Neural crest cell (in vitro differentiated cells): ENCODE measurements around the gene SMAD3. TPM values are rescaled to one million over a fixed set of nuclear protein-coding genes. Genes with fewer than 3 reads are reported as not detected.

Experiments
- DNase-seq: peaks from one replicate; pipeline ENCODE4 v3.0.0; 2021; ENCODE audit warnings: low read depth, mixed read lengths, low spot score
- H3K27ac Mint-ChIP-seq: one replicate; pipeline ENCODE4 v1.8.0; 2021; ENCODE audit warnings: mild to moderate bottlenecking, mixed read lengths; ENCODE audit not compliant: unreplicated experiment
- H3K27me3 Mint-ChIP-seq: 2 replicates; pipeline ENCODE4 v1.8.0; 2021; ENCODE audit warnings: low read depth, mild to moderate bottlenecking, mixed read lengths
- H3K36me3 Mint-ChIP-seq: 2 replicates; pipeline ENCODE4 v1.8.0; 2021; ENCODE audit warnings: low read depth, mild to moderate bottlenecking, mixed read lengths
- H3K4me1 Mint-ChIP-seq: 2 replicates; pipeline ENCODE4 v1.8.0; 2021; ENCODE audit warnings: mixed read lengths
- H3K4me3 Mint-ChIP-seq: one replicate; pipeline ENCODE4 v1.8.0; 2021; ENCODE audit warnings: mild to moderate bottlenecking, mixed read lengths
- H3K9me3 Mint-ChIP-seq: 2 replicates; pipeline ENCODE4 v1.8.0; 2021; ENCODE audit warnings: mixed read lengths
- CTCF ChIP-seq: fragments of 200-600 bp; sonication (generic); conservative IDR thresholded peaks from 2 replicates; pipeline ENCODE4 v1.5.0; 2021; ENCODE audit warnings: antibody characterized with exemption, mild to moderate bottlenecking
- total RNA-seq: library from RNA; stranded (reverse); gene quantifications from 2 replicates; pipeline ENCODE4 v1.2.1, GENCODE V29; 2021

SMAD3 gene
- total RNA-seq, 1 donor from 2014 or later = 39.5 TPM

- Mint-ChIP-seq H3K9me3 (peaks cover 3% of the 10 kb centered on the region), H3K4me1 (peaks cover 64% of the 10 kb centered on the region), H3K36me3 (peaks cover 19% of the 10 kb centered on the region), H3K27me3 (no peaks in the 10 kb centered on the region), H3K4me3 (no peak overlapping the region), H3K27ac (peak overlapping the region; percentile 3)
- no peak for TF ChIP-seq CTCF
- DNase-seq = no peak
These were observed 41.3 kb downstream of the SMAD3 start for GRCh38 chr15:67106764-67107013.

- H3K27ac Mint-ChIP-seq = peak overlapping the region; percentile 65
- peaks cover 64% of the 10 kb centered on the region for H3K4me1 Mint-ChIP-seq
- no peak overlapping the region for H3K4me3 Mint-ChIP-seq
These were observed 41.8 kb downstream of the SMAD3 start for GRCh38 chr15:67107014-67107812.

GRCh38 chr15:67108122-67108961, 42.9 kb downstream of the SMAD3 start:
- no peak for DNase-seq
- no peak overlapping the region for H3K27ac Mint-ChIP-seq
- no peak overlapping the region for H3K4me3 Mint-ChIP-seq
- TF ChIP-seq CTCF = no peak
- peaks cover 59% of the 10 kb centered on the region for H3K4me1 Mint-ChIP-seq
- H3K36me3 Mint-ChIP-seq = peaks cover 21% of the 10 kb centered on the region
- H3K9me3 Mint-ChIP-seq = peaks cover 3% of the 10 kb centered on the region
- H3K27me3 Mint-ChIP-seq = no peaks in the 10 kb centered on the region

More at GRCh38 chr15:67107014-67107812, 41.8 kb downstream of the SMAD3 start:
- H3K27me3 Mint-ChIP-seq = no peaks in the 10 kb centered on the region
- TF ChIP-seq CTCF = no peak
- no peak for DNase-seq
- H3K36me3 Mint-ChIP-seq = peaks cover 21% of the 10 kb centered on the region
- H3K9me3 Mint-ChIP-seq = peaks cover 3% of the 10 kb centered on the region

GRCh38 chr15:67109141-67110034, 44.0 kb downstream of the SMAD3 start:
- Mint-ChIP-seq H3K4me1 (peaks cover 53% of the 10 kb centered on the region), H3K27ac (peak overlapping the region; percentile 64)

More at GRCh38 chr15:67109141-67110034, 44.0 kb downstream of the SMAD3 start:
- H3K9me3 Mint-ChIP-seq = peaks cover 3% of the 10 kb centered on the region
- no peak for DNase-seq
- H3K36me3 Mint-ChIP-seq = peaks cover 21% of the 10 kb centered on the region
- no peak overlapping the region for H3K4me3 Mint-ChIP-seq
- no peaks in the 10 kb centered on the region for H3K27me3 Mint-ChIP-seq
- no peak for TF ChIP-seq CTCF
